Measurements from ENCODE around the gene PKLR. TPM values are rescaled to one million over a fixed set of nuclear protein-coding genes. Genes with fewer than 3 reads are reported as not detected.

The PKLR gene
- polyA plus RNA-seq, 1 donor from 2014 or later: not detected

- Histone ChIP-seq H3K4me2 (ENCODE audit: low read length) (peak overlapping the region; percentile 98), H3K36me3 (ENCODE audit: insufficient read depth, low read length) (no peaks in the 10 kb centered on the region), H3K27me3 (ENCODE audit: insufficient read depth, low read depth, low read length) (no peaks in the 10 kb centered on the region), H3K4me3 (ENCODE audit: low read length) (peak overlapping the region; percentile 96), H4K20me1 (ENCODE audit: insufficient read depth) (no peaks in the 10 kb centered on the region), H2AFZ (ENCODE audit: low read depth, low read length) (peak overlapping the region; percentile 86), H3K9ac (ENCODE audit: low read length) (peak overlapping the region; percentile 97), H3K9me3 (ENCODE audit: low read length) (no peaks in the 10 kb centered on the region), H3F3A (ENCODE audit: insufficient read depth, low read length, poor library complexity, severe bottlenecking) (peaks cover 10% of the 10 kb centered on the region), H3K9me2 (ENCODE audit: insufficient read depth, low read length) (no peaks in the 10 kb centered on the region), H3K79me2 (replicated peaks; ENCODE audit: insufficient read depth, low read length) (no peaks in the 10 kb centered on the region), H3K27ac (ENCODE audit: low read length) (peak overlapping the region; percentile 100)
- TF ChIP-seq CTCF (IDR thresholded peaks at IDR 0.05; ENCODE audit: poor library complexity, severe bottlenecking) (no peak), POLR2AphosphoS5 (IDR thresholded peaks at IDR 0.05) (peak; percentile 13)
These were observed 22.0 kb downstream of the PKLR start for GRCh38 chr1:155279268-155279667.

GRCh38 chr1:155278689-155279160 is 22.5 kb downstream of the PKLR start:
- Histone ChIP-seq H3K36me3 (ENCODE audit: insufficient read depth, low read length) (no peaks in the 10 kb centered on the region), H3K27me3 (ENCODE audit: insufficient read depth, low read depth, low read length) (no peaks in the 10 kb centered on the region), H3K9ac (ENCODE audit: low read length) (peak overlapping the region; percentile 97), H2AFZ (ENCODE audit: low read depth, low read length) (peak overlapping the region; percentile 86), H3K27ac (ENCODE audit: low read length) (peak overlapping the region; percentile 100), H3K9me2 (ENCODE audit: insufficient read depth, low read length) (no peaks in the 10 kb centered on the region), H4K20me1 (ENCODE audit: insufficient read depth) (no peaks in the 10 kb centered on the region), H3K4me2 (ENCODE audit: low read length) (peak overlapping the region; percentile 98), H3K79me2 (replicated peaks; ENCODE audit: insufficient read depth, low read length) (no peaks in the 10 kb centered on the region), H3K9me3 (ENCODE audit: low read length) (no peaks in the 10 kb centered on the region), H3F3A (ENCODE audit: insufficient read depth, low read length, poor library complexity, severe bottlenecking) (peaks cover 10% of the 10 kb centered on the region), H3K4me3 (ENCODE audit: low read length) (peak overlapping the region; percentile 96)
- no peak for TF ChIP-seq POLR2AphosphoS5 (IDR thresholded peaks at IDR 0.05)
- peak; percentile 4 for TF ChIP-seq EP300 (conservative IDR thresholded peaks at IDR 0.05; ENCODE audit: poor library complexity, severe bottlenecking)
- TF ChIP-seq REST (IDR thresholded peaks at IDR 0.05; ENCODE audit: borderline replicate concordance): no peak
- TF ChIP-seq CTCF (IDR thresholded peaks at IDR 0.05; ENCODE audit: poor library complexity, severe bottlenecking): peak; percentile 16
- peak; percentile 31 for TF ChIP-seq SMC3 (conservative IDR thresholded peaks at IDR 0.05; ENCODE audit: poor library complexity)
- peak; percentile 4 for TF ChIP-seq MXI1 (conservative IDR thresholded peaks at IDR 0.05; ENCODE audit: poor library complexity, severe bottlenecking)
- peak; percentile 4 for TF ChIP-seq RAD21 (conservative IDR thresholded peaks at IDR 0.05)

Measured in neural cell (in vitro differentiated cells).